Omental fat pad (tissue), 4 donors: ENCODE data around the gene SLC37A1. TPM values are rescaled to one million over a fixed set of nuclear protein-coding genes. Genes with fewer than 3 reads are reported as not detected.

Experiments used
- ATAC-seq: fragments of 150-250 bp; one replicate; pipeline ENCODE4 v1.9.1; 2016; ENCODE audit warnings: mild to moderate bottlenecking, moderate library complexity; ENCODE audit not compliant: low FRiP score
- DNase-seq: peaks from one replicate; pipeline ENCODE4 v3.0.0-alpha.2; 2019; ENCODE audit warnings: low spot score
- CTCF ChIP-seq, 3 donors: fragments of 450-650 bp; IDR thresholded peaks; one replicate each; pipeline ENCODE4 v1.5.1; 2016 to 2017; ENCODE audit warnings: antibody characterized with exemption in 3 of 3, mild to moderate bottlenecking in 3 of 3, moderate library complexity in 2 of 3
- total RNA-seq, 4 donors: library from RNA; depleted of rRNA; stranded (reverse); fragments of >200 nt; gene quantifications; one replicate each; pipeline ENCODE4 v1.1.0, GENCODE V29; 2016

Gene SLC37A1
- total RNA-seq, 4 donors from 2014 or later = 4.6 to 11.0 (median 6.0) TPM

DNA sequence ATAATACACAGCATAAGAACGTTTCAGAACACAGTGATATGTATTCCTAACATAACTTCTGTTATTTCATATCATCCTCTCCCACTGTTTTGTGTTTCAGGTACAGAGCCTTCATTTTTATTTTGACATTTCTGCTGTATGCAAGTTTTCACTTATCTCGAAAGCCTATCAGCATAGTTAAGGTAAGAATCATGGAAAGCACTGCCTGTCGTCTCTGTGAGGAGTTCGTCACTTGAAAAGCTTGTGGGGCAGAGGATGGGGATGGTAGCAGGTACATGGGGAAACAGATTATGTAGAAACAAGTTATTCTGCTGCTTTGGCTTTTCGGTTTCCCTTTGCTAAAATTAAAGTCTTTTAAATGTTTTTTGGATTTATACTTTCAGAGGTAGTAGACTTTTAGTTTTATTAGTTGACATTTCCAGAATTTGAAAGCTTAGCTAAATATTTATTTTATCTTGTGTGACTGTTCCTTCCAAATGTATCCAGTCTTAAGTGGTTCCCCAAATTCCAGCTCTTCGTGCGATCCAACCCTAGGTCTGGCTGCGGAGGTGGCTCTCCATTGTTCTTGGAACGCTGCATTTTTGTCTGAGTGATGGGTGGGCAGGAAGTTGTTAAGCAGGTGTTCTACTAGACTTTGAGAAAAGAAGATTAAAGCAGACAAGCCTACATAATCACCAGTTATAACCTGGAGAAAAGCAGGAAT is 12.2 kb downstream of the SLC37A1 start:
- DNase-seq (no peak), ATAC-seq (no peak)
- TF ChIP-seq CTCF (IDR thresholded peaks at IDR 0.05) = no peak

DNA sequence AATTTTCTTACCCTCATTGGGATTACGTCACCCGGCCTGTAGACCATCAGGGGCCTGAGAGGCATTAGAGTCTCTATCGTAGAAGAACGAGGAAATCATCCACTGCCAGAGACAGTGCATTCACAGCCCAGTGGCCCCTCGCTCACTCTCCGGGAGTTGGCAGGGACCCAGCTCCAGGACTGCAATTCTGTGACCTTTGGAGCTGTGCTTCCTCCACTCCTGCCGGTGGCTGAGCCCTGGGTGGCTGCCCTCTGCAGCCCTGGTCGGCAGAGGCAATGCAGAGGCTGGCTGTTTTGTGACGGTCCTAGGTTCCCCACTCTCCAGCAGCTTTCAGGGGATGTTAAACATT is 12.7 kb downstream of the SLC37A1 start:
- DNase-seq = no peak
- no peak for ATAC-seq
- TF ChIP-seq CTCF (IDR thresholded peaks at IDR 0.05) = no peak

GRCh38 chr21:42527127-42527488 is 13.5 kb downstream of the SLC37A1 start:
- no peak for DNase-seq

DNA sequence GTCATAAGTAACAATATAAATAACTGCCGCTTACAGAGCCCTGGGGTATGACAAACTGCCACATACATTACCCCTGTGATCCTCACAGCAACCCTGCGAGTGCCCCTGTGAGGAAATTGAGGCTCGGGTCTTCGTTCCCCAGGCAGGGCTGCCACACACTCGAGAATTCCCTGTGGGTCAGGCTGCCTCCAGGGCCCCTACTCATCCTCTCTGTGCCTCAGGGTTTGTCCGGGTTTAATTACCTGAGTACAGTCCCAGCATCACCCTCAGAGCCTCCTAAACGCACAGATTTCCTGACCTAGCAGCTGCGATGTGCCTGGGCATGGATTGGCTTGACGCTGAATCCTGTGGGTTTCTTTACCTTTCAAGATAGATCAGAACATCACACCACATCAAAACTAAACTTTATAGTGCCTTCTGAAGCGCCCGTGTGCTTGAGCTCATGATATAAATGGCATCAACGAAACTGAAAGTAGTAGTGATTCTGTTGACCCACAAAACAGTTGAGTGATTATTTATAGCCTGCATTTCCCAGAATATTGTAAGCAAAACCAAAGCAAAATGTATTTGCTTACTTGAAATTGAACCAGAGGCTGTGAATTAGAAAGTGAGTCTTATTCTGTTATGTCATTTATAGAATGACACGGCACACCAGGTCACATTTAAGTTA is 14.0 kb downstream of the SLC37A1 start:
- DNase-seq (no peak), ATAC-seq (no peak)
- no peak for TF ChIP-seq CTCF (IDR thresholded peaks at IDR 0.05)

More at GRCh38 chr21:42527127-42527488, 13.5 kb downstream of the SLC37A1 start:
- ATAC-seq = no peak
- TF ChIP-seq CTCF (IDR thresholded peaks at IDR 0.05) = no peak

GRCh38 chr21:42530167-42530518 is 16.5 kb downstream of the SLC37A1 start:
- ATAC-seq = no peak
- no peak for TF ChIP-seq CTCF (IDR thresholded peaks at IDR 0.05)
- DNase-seq = no peak

- no peak for TF ChIP-seq CTCF (IDR thresholded peaks at IDR 0.05)
- no peak for ATAC-seq
- no peak for DNase-seq
Measured at GRCh38 chr21:42531771-42532170, 18.1 kb downstream of the SLC37A1 start.
